NCI-H526 (cell line): ENCODE data around the gene PSTPIP2.
"Not testable (repeated sequence)": the region's sequence is repeated elsewhere in the genome, so short reads cannot be mapped to it uniquely, and the experiment has no call there.

Experiments used
- DNase-seq, 2 experiments: peaks; one replicate each; lab custom pipeline; 2025; lab: John Stamatoyannopoulos, UW

PSTPIP2 gene

DNA sequence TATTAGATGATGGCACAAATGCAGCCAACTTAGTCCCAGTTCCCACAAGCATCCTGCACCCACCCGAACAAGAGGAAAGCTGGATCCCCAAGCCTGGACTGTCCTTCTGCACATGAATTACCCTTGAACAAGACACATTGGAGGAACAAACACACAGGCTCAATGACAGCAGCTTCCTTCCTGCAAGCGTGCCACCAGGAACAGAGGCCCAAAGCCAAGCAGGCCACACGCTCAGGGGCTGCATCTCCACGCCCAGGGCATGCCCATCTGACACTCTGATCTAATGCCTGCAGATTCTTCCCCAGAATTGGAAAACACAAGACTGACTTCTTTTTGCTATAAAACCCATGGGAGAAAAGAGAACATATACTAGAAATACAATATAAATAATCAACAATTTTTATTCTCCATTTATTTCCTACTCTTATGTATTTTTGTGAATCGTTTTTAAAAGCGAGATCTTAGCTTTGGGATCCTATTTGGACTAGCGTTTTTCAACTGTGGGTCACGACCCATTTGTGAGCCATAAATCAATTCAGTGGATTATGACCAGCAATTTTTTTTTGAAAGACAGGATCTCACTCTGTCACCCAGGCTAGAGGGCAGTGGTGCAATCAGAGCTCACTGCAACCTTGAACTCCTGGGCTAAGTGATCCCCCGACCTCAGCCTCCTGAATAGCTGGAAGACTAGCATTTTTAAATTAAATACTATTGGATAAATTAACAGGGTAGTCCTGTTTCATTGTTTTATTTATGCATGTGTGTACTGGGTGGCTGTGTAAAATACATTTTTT lies 34.4 kb downstream of the PSTPIP2 start:
- DNase-seq, result no peak

GRCh38 chr18:46035696-46036680 lies 36.1 kb downstream of the PSTPIP2 start:
- DNase-seq, result no peak

DNA sequence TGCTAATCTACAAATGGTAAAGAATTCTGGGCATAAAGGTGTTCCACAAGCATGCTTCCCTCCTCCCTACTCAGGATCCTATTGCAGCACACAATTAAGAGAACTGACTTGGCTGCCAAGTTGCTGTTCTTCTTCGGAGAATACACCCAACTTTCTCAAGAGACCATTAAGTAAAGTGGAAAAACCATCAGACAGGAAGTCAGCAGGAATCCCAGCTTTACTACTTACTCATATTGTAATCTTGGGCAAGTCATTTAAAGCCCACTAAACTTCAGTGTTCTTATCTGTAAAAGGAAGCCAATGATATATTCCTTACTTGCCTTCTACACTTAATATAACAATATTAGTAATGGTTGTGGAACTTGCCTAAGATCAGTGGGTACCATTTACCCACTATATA lies 37.8 kb downstream of the PSTPIP2 start:
- DNase-seq, result no peak

GRCh38 chr18:46031741-46032140 lies 40.3 kb downstream of the PSTPIP2 start:
- DNase-seq, result no peak

GRCh38 chr18:46028536-46028891 lies 43.5 kb downstream of the PSTPIP2 start:
- DNase-seq, result no peak

DNA sequence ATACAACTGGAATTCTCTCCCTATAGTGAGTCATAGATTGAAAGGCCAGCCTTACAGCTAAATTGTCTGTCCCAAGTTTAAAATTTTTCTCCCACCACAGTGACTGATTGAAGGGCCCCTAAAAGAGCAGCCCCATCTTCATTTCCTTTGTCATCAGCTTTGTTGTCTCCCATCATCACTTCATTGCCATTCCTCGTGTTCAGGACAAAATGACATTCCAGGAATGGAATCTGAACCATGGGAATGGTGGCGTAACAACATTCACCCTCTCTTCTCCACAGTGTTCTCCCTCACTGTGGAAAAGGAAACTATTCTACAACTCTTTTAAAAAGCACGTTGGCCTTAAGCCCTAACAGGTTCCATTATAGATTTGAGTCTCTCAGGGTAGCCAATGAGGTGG lies 52.1 kb downstream of the PSTPIP2 start:
- no peak for DNase-seq

- no peak for DNase-seq
These were observed 58.4 kb downstream of the PSTPIP2 start for GRCh38 chr18:46013484-46014189.

DNA sequence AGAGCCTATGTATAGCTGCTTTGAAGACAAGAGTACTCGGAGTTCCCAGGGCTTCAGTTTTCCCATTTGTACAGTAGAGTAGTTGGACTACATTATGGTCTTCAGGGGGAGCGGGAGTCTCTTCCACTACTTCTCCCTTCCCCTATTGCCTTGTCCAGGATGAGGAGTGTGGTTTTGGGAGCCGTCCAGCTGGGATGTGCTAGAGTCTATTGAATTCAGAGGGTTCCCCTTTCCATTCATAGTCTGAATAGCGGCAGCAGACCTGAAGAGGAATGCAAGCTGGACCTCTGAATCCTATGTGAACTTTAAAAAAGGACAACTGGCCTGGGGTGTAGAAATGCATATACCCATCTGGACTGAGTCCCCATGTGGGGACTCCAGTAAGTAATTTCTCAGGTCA lies 61.4 kb downstream of the PSTPIP2 start:
- DNase-seq, result no peak

DNA sequence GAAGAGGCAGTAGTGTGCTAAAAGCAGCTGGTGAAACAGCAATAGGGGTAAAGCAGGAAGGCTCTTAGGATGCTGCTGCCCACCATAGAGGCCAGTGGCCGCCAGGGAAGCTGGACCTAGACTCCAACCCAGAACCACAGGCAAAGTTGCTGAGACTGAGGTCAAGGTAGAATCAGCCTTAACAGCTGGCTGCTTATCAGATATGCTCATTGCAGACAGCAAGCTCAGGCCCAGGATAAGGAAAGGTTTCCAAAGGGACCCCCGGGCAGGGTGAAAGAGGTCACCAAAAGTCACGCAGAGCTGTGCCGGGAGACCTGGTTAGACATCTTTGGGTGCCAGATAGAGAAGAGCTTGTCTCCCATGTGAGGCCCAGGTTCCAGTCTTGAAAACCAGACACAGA lies 62.0 kb downstream of the PSTPIP2 start:
- no peak for DNase-seq

- no peak for DNase-seq
These were observed 62.8 kb downstream of the PSTPIP2 start for GRCh38 chr18:46009125-46009840.

GRCh38 chr18:46008531-46008930 lies 63.5 kb downstream of the PSTPIP2 start:
- no peak for DNase-seq

DNA sequence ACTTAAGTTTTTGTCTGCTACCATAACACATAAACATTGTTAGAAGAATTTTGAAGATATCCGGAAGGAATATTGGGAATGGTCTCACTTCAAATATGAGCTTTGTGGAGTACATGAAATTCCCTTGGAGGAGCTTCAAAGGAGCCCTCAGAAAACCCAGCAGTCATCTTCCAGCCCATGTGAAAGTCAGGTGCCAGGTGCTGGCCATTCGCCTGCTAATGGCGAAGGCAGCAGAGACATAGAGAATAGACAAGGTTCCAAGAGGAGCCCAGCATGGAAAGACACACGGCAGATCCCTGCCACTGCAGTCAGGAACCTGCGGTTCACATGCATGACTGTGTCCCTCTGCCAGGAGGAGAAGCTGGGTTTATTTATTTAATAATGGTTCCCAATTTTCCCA lies 64.9 kb downstream of the PSTPIP2 start:
- DNase-seq, result no peak

DNA sequence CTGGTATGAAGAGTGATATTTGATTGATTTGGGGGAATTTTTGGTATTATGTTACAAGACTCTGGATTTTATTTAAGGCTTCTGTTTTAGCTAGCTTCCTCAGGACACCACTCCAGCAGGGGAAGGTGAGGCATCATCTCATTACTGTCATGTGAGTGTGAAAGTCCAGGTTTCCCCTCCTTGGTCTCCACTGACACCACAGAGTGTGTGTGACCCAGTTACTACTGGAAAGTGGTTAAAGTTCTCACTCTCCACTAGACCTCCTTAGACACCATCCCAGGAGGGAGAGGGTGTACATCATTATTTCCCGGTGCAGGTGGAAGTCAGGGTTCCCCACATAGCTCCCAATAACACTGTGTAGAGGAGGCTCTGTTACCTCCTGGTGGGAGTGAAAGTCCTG lies 69.1 kb downstream of the PSTPIP2 start:
- no peak for DNase-seq

GRCh38 chr18:46001892-46002291 lies 70.2 kb downstream of the PSTPIP2 start:
- DNase-seq, result no peak

- no peak for DNase-seq
These were observed 71.0 kb downstream of the PSTPIP2 start for GRCh38 chr18:46001074-46001473.

DNA sequence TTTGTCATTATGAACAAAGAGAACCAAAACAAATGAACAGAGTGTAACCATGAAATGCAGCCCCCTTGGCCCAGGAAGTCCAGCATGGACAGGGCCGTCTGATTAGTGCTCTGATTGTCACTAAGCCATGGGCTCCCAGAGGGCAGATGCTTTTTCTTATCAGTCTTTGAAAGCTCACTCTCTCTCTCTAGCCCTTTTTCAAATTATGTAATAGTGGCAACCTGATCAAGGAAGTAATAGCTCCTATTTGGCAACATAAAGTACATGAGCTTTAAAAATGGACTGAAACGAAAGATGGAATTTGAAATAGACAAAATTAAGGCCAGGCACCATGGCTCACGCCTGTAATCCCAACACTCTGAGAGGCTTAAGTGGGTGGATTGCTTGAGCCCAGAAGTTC lies 72.5 kb downstream of the PSTPIP2 start:
- DNase-seq, result no peak

- no peak for DNase-seq
These were observed 73.8 kb downstream of the PSTPIP2 start for GRCh38 chr18:45998244-45998643.

- DNase-seq, result no peak
These were observed 74.3 kb downstream of the PSTPIP2 start for GRCh38 chr18:45997700-45998151.

DNA sequence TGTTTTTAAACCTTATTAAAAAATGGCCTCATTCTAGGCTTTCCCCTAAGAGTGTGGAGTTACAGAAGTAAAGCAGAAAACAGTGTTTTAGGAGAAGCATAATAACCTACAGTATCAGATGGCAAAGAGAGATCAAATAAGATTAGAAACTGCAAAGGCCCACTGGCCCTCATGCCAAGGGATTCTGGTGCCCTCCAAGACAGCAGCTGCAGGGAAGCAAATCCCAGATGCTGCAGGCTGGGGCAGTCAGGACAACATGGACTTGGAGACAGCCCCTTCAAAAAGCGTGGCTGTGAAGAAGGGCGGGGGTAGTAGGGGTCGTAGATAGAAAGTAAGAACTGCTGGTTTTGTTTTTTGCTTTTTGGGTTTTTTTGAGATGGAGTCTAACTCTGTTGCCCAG lies 76.6 kb downstream of the PSTPIP2 start:
- DNase-seq, result no peak

DNA sequence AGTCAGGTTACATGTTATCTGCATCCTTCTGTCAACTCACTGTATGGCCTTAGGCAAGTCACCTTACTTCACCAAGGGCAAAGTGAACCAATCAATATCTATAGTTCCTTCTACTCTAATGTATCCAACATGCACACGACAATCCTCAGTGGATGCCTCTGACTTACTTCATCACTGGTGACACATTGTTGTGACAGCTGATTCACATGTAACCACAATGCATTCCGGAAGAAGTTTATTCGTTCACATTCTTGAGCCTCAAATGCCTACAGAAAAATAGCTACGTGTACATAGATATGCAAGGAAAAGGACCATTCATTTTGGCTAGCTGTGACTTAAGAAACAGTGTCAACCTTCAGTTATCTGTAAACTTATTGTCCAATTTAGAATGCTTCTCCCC lies 78.6 kb downstream of the PSTPIP2 start:
- DNase-seq, result no peak

- DNase-seq, result not testable (repeated sequence)
These were observed 79.5 kb downstream of the PSTPIP2 start for GRCh38 chr18:45992527-45992926.

DNA sequence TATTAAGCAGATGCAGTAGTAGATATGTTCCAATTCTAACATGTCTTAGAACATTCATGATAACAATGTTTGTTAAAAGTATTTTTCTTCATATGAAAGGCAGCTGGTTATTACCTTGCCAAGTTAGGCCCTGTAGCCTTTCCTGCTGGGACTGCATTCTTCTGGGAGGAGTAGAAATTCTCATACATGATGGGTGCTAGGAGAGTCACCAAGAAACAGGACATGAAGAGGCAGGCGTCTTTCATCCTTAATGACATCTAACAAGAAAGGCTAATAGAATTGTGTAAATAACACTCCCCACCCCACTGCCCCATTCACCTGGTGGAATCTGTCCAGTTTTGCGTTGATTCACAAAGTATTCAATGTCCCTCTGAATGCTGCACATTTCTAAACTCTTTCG lies 80.3 kb downstream of the PSTPIP2 start:
- DNase-seq, result no peak
